ENCODE results near the gene LSS. TPM values are rescaled to one million over a fixed set of nuclear protein-coding genes. Genes with fewer than 3 reads are reported as not detected.
"Not testable (repeated sequence)": the region's sequence is repeated elsewhere in the genome, so short reads cannot be mapped to it uniquely, and the experiment has no call there.

The LSS gene
- total RNA-seq, 1 donor from 2014 or later, result 30.5 TPM

DNA sequence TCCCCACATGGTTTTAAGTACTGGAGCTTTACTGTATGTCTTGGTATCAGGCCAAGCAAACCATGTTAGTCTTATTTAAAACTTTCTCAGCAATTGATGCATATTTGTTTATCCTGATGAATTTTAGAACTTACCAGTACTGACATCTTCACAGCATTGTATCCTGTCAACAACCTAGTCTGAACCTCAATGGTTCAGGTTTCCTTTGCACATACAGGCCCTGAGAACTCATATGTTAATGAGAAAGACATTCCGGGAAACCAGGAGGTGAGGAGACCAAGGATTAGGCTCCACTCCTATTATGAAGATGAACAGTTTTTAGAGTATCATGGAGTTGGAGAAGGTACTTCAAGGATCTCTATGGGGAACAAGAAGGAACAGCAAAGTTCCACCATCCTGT lies 13.0 kb upstream of the LSS start:
- intact Hi-C loops (cut with micrococcal nuclease); H3K4me1 Mint-ChIP-seq (ENCODE audit: low read depth); DNase-seq (ENCODE audit: low spot score); H3K27me3 Mint-ChIP-seq (ENCODE audit: low read depth); H3K4me3 Mint-ChIP-seq (ENCODE audit: low read depth); H3K9me3 Mint-ChIP-seq: not testable (repeated sequence)
- Mint-ChIP-seq H3K27ac (peak overlapping the region; percentile 12), H3K36me3 (ENCODE audit: low read depth) (peaks cover 83% of the 10 kb centered on the region)

GRCh38 chr21:46239817-46240325 lies 11.3 kb upstream of the LSS start:
- H3K9me3 Mint-ChIP-seq, result no peaks in the 10 kb centered on the region
- no peak overlapping the region for H3K27ac Mint-ChIP-seq
- DNase-seq (ENCODE audit: low spot score), result no peak
- no peak overlapping the region for H3K4me3 Mint-ChIP-seq (ENCODE audit: low read depth)
- H3K27me3 Mint-ChIP-seq (ENCODE audit: low read depth), result no peaks in the 10 kb centered on the region
- peaks cover 81% of the 10 kb centered on the region for H3K36me3 Mint-ChIP-seq (ENCODE audit: low read depth)
- intact Hi-C loops (cut with micrococcal nuclease), result no loop called here
- no peaks in the 10 kb centered on the region for H3K4me1 Mint-ChIP-seq (ENCODE audit: low read depth)

DNA sequence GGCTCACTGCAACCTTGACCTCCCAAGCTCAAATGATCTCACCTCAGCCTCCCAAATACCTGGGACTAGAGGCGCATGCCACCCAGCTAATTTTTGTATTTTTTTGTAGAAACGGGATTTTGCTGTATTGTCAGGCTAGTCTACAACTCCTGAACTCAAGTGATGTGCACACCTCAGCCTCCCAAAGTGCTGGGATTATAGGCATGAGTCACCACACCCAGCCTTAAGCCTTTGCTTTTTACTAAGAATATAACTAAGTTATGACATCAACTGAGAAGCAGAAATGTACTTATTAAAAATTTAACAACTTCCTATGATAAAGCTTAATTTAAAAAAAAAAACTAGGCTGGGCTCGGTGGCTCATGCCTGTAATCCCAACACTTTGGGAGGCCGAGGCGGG lies 8.9 kb upstream of the LSS start:
- H3K4me3 Mint-ChIP-seq (ENCODE audit: low read depth), result no peak overlapping the region
- H3K9me3 Mint-ChIP-seq, result no peaks in the 10 kb centered on the region
- DNase-seq (ENCODE audit: low spot score), result no peak
- peaks cover 81% of the 10 kb centered on the region for H3K36me3 Mint-ChIP-seq (ENCODE audit: low read depth)
- no peak overlapping the region for H3K27ac Mint-ChIP-seq
- H3K27me3 Mint-ChIP-seq (ENCODE audit: low read depth), result no peaks in the 10 kb centered on the region
- peaks cover 18% of the 10 kb centered on the region for H3K4me1 Mint-ChIP-seq (ENCODE audit: low read depth)
- intact Hi-C loops (cut with micrococcal nuclease), result no loop called here

- no peak overlapping the region for H3K4me3 Mint-ChIP-seq (ENCODE audit: low read depth)
- peaks cover 37% of the 10 kb centered on the region for H3K4me1 Mint-ChIP-seq (ENCODE audit: low read depth)
- no peak for DNase-seq (ENCODE audit: low spot score)
- intact Hi-C loops (cut with micrococcal nuclease), result no loop called here
- H3K27me3 Mint-ChIP-seq (ENCODE audit: low read depth), result no peaks in the 10 kb centered on the region
- peak overlapping the region; percentile 64 for H3K27ac Mint-ChIP-seq
- H3K36me3 Mint-ChIP-seq (ENCODE audit: low read depth), result peaks cover 81% of the 10 kb centered on the region
- H3K9me3 Mint-ChIP-seq, result no peaks in the 10 kb centered on the region
Measured at GRCh38 chr21:46234436-46234950, 5.9 kb upstream of the LSS start.

GRCh38 chr21:46229923-46230260 lies 1.3 kb upstream of the LSS start:
- intact Hi-C loops (cut with micrococcal nuclease), result loop anchor here (1.0 to 5.0 kb wide), 5 partner anchors 43 to 258 kb away; partner anchors contain the start of genes PCNT and YBEY
- H3K27me3 Mint-ChIP-seq (ENCODE audit: low read depth), result no peaks in the 10 kb centered on the region
- H3K36me3 Mint-ChIP-seq (ENCODE audit: low read depth), result peaks cover 62% of the 10 kb centered on the region
- peak overlapping the region; percentile 84 for H3K27ac Mint-ChIP-seq
- peak overlapping the region; percentile 98 for H3K4me3 Mint-ChIP-seq (ENCODE audit: low read depth)
- DNase-seq (ENCODE audit: low spot score), result no peak
- no peaks in the 10 kb centered on the region for H3K9me3 Mint-ChIP-seq
- H3K4me1 Mint-ChIP-seq (ENCODE audit: low read depth), result peaks cover 63% of the 10 kb centered on the region

- no peaks in the 10 kb centered on the region for H3K9me3 Mint-ChIP-seq
- no peaks in the 10 kb centered on the region for H3K27me3 Mint-ChIP-seq (ENCODE audit: low read depth)
- H3K27ac Mint-ChIP-seq, result peak overlapping the region; percentile 99
- no peak for DNase-seq (ENCODE audit: low spot score)
- peaks cover 60% of the 10 kb centered on the region for H3K4me1 Mint-ChIP-seq (ENCODE audit: low read depth)
- peaks cover 57% of the 10 kb centered on the region for H3K36me3 Mint-ChIP-seq (ENCODE audit: low read depth)
- intact Hi-C loops (cut with micrococcal nuclease), result loop anchor here (1.0 to 5.0 kb wide), 5 partner anchors 42 to 257 kb away; partner anchors contain the start of genes PCNT and YBEY
- H3K4me3 Mint-ChIP-seq (ENCODE audit: low read depth), result peak overlapping the region; percentile 98
Measured at GRCh38 chr21:46229133-46229922, 754 bp upstream of the LSS start.

GRCh38 chr21:46227811-46228344 lies 696 bp downstream of the LSS start:
- no peaks in the 10 kb centered on the region for H3K27me3 Mint-ChIP-seq (ENCODE audit: low read depth)
- DNase-seq (ENCODE audit: low spot score), result no peak
- peak overlapping the region; percentile 37 for H3K27ac Mint-ChIP-seq
- peak overlapping the region; percentile 83 for H3K4me3 Mint-ChIP-seq (ENCODE audit: low read depth)
- no peaks in the 10 kb centered on the region for H3K9me3 Mint-ChIP-seq
- H3K36me3 Mint-ChIP-seq (ENCODE audit: low read depth), result peaks cover 46% of the 10 kb centered on the region
- peaks cover 49% of the 10 kb centered on the region for H3K4me1 Mint-ChIP-seq (ENCODE audit: low read depth)
- intact Hi-C loops (cut with micrococcal nuclease), result loop anchor here (2.0 to 5.0 kb wide), 4 partner anchors 41 to 256 kb away; partner anchors contain the start of gene PCNT

GRCh38 chr21:46226920-46227599 lies 1.5 kb downstream of the LSS start:
- peaks cover 41% of the 10 kb centered on the region for H3K36me3 Mint-ChIP-seq (ENCODE audit: low read depth)
- H3K27me3 Mint-ChIP-seq (ENCODE audit: low read depth), result no peaks in the 10 kb centered on the region
- no peaks in the 10 kb centered on the region for H3K9me3 Mint-ChIP-seq
- H3K27ac Mint-ChIP-seq, result peak overlapping the region; percentile 24
- H3K4me3 Mint-ChIP-seq (ENCODE audit: low read depth), result peak overlapping the region; percentile 83
- DNase-seq (ENCODE audit: low spot score), result no peak
- intact Hi-C loops (cut with micrococcal nuclease), result loop anchor here (5.0 kb wide), 2 partner anchors 40 to 255 kb away; no protein-coding TSS in a partner anchor
- peaks cover 46% of the 10 kb centered on the region for H3K4me1 Mint-ChIP-seq (ENCODE audit: low read depth)

GRCh38 chr21:46226146-46226545 lies 2.4 kb downstream of the LSS start:
- Mint-ChIP-seq H3K36me3 (ENCODE audit: low read depth) (peaks cover 39% of the 10 kb centered on the region), H3K4me1 (ENCODE audit: low read depth) (peaks cover 38% of the 10 kb centered on the region), H3K27me3 (ENCODE audit: low read depth) (no peaks in the 10 kb centered on the region), H3K4me3 (ENCODE audit: low read depth) (no peak overlapping the region), H3K27ac (no peak overlapping the region), H3K9me3 (no peaks in the 10 kb centered on the region)
- intact Hi-C loops (cut with micrococcal nuclease), result loop anchor here (5.0 kb wide), 2 partner anchors 39 to 254 kb away; no protein-coding TSS in a partner anchor
- DNase-seq (ENCODE audit: low spot score), result no peak

DNA sequence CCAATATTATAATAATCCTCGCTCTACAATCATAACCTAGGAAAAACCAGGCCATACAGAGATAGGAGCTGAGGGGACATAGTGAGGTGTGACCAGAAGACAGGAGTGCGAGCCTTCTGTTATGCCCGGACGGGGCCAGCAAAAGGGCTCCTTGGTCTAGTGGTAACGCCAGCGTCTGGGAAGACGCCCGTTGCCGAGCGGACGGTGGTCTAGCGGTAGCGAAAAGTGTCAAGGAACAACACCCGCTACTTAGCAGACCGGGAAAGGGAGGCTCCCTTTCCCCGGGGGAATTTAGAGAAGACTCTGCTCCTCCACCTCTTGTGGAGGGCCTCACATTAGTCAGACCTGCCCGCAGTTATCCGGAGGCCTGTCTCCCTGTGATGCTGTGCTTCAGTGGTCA lies 4.9 kb downstream of the LSS start:
- H3K4me3 Mint-ChIP-seq (ENCODE audit: low read depth); intact Hi-C loops (cut with micrococcal nuclease); DNase-seq (ENCODE audit: low spot score): not testable (repeated sequence)

DNA sequence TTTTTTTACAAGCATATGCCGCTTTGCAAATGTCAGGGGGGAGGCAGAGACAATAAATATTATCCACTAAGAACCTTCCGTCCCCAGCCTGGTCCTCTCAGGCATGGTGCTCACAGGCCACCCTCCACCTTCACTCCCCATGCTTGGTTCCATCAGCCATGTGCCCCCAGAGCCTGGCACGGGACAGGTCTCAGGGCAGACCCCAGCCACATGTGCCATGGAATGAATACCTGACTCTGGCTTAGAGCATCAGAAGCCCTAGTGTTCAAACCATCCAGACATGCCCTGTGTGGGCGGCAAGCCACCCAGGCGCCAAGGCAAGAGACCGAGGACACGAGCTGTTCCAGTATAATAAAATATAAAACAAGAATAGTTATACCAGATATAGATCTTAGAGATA lies 5.4 kb downstream of the LSS start:
- Mint-ChIP-seq H3K4me3 (ENCODE audit: low read depth) (no peak overlapping the region), H3K4me1 (ENCODE audit: low read depth) (peaks cover 25% of the 10 kb centered on the region), H3K27ac (no peak overlapping the region), H3K9me3 (no peaks in the 10 kb centered on the region), H3K36me3 (ENCODE audit: low read depth) (peaks cover 33% of the 10 kb centered on the region), H3K27me3 (ENCODE audit: low read depth) (no peaks in the 10 kb centered on the region)
- intact Hi-C loops (cut with micrococcal nuclease), result no loop called here
- no peak for DNase-seq (ENCODE audit: low spot score)

More for the DNA sequence above, 4.9 kb downstream of the LSS start:
- H3K27ac Mint-ChIP-seq; H3K27me3 Mint-ChIP-seq (ENCODE audit: low read depth); H3K9me3 Mint-ChIP-seq: not testable (repeated sequence)
- peaks cover 33% of the 10 kb centered on the region for H3K36me3 Mint-ChIP-seq (ENCODE audit: low read depth)
- peaks cover 25% of the 10 kb centered on the region for H3K4me1 Mint-ChIP-seq (ENCODE audit: low read depth)

DNA sequence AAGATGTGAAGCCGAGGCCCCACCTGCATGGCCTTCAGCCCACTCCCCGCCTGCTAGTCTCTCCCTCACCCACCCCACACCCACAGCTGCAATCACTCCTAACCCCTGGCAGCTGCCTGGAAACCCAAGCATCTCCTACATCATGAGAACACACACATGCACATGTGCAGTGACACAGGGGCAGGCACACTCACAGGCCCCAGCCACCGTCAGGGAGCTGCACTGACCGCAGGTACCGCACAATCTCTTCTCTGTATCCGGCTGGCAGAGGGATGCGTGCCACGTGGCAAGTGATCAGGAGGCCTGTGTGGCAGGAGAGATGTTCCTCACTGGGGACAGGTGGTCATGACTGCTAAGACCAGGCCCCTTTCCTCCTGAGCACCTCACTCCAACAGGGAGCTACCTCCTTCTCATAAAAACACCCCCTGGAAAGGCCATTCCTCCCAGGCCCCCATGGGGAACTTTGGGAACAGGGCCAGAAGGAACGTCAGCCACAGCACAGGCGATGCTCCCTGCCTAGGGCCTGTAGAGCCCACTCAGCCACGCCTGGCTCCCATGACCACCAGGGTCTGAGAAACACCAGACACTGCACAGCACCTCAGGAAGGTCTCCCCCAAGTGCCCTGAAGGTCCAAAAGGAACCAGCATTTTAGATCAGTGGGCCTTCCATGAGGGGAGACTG lies 6.0 kb downstream of the LSS start:
- Mint-ChIP-seq H3K36me3 (ENCODE audit: low read depth) (peaks cover 33% of the 10 kb centered on the region), H3K4me1 (ENCODE audit: low read depth) (peaks cover 21% of the 10 kb centered on the region), H3K27me3 (ENCODE audit: low read depth) (no peaks in the 10 kb centered on the region), H3K9me3 (no peaks in the 10 kb centered on the region), H3K27ac (no peak overlapping the region), H3K4me3 (ENCODE audit: low read depth) (no peak overlapping the region)
- DNase-seq (ENCODE audit: low spot score), result no peak
- intact Hi-C loops (cut with micrococcal nuclease), result no loop called here

All from activated T-helper 2 cell treated with anti-CD3 and anti-CD28 coated beads, Interferon-gamma antibody, Interleukin-2, Interleukin-4, amounts not matched to agents 10 μg/mL and 5 μg/mL and 100 μg/mL, durations not matched to agents 14 hours and 24 hours and 36 hours (primary cell).